K562 (cell line): ENCODE results near the gene SCARF2. TPM values are rescaled to one million over a fixed set of nuclear protein-coding genes. Genes with fewer than 3 reads are reported as not detected.

Experiments
- CBFA2T3 ChIP-seq: fragments of 450-650 bp; IDR thresholded peaks from 2 replicates; pipeline ENCODE4 v1.6.1; 2017
- FOXA3 ChIP-seq, 2 experiments: fragments of 450-650 bp in 1 of 2; sonication (generic) in 1 of 2; formaldehyde crosslinking; IDR thresholded peaks in 1 of 2; conservative IDR thresholded peaks in 1 of 2; 2 replicates each; pipeline versions ENCODE4 v1.4.0 to v1.8.0; 2020 to 2022; ENCODE audit warnings: mild to moderate bottlenecking in 2 of 2, missing genetic modification reagents in 1 of 2
- FOXK1 ChIP-seq: sonication (generic); formaldehyde crosslinking; IDR thresholded peaks from 2 replicates; pipeline ENCODE4 v1.8.0; 2022; ENCODE audit warnings: missing genetic modification reagents, mild to moderate bottlenecking, borderline replicate concordance
- GABPB2 ChIP-seq: fragments of 250-450 bp; sonication (Bioruptor Pico); conservative IDR thresholded peaks from 2 replicates; pipeline ENCODE4 v1.5.1; 2021; ENCODE audit warnings: mild to moderate bottlenecking
- HNRNPLL ChIP-seq: fragments of 200-400 bp; formaldehyde crosslinking; IDR thresholded peaks from 2 replicates; pipeline ENCODE4 v1.6.1; 2017; ENCODE audit warnings: low read length, low read depth, mild to moderate bottlenecking; ENCODE audit not compliant: poor library complexity, severe bottlenecking
- NCOA4 ChIP-seq: fragments of 450-650 bp; IDR thresholded peaks from 2 replicates; pipeline ENCODE4 v1.6.1; 2018; ENCODE audit warnings: mild to moderate bottlenecking; ENCODE audit not compliant: partially characterized antibody
- NCOR1 ChIP-seq: fragments of 450-650 bp; IDR thresholded peaks from 2 replicates; pipeline ENCODE4 v1.6.1; 2016; ENCODE audit warnings: mild to moderate bottlenecking, moderate library complexity
- NFIX ChIP-seq: fragments of 250-450 bp; sonication (Bioruptor Pico); IDR thresholded peaks from 2 replicates; pipeline ENCODE4 v1.4.0; 2020; ENCODE audit warnings: low read depth, mild to moderate bottlenecking, moderate library complexity
- NFXL1 ChIP-seq: fragments of 450-650 bp; formaldehyde crosslinking; IDR thresholded peaks from 2 replicates; pipeline ENCODE4 v1.4.0; 2021; ENCODE audit warnings: mild to moderate bottlenecking
- PHB ChIP-seq: fragments of 250-450 bp; sonication (Bioruptor Pico); IDR thresholded peaks from 2 replicates; pipeline ENCODE4 v1.5.0; 2021
- PHF21A ChIP-seq: fragments of 450-650 bp; IDR thresholded peaks from 2 replicates; pipeline ENCODE4 v1.6.1; 2017; ENCODE audit warnings: low read depth, borderline replicate concordance
- POLR2AphosphoS2 ChIP-seq: IDR thresholded peaks from 2 replicates; pipeline ENCODE4 v1.6.1; 2012; ENCODE audit warnings: low read length, improper control_type of control experiment
- POLR2B ChIP-seq: fragments of 450-650 bp; IDR thresholded peaks from 2 replicates; pipeline ENCODE4 v1.6.1; 2018; ENCODE audit warnings: low read depth; ENCODE audit not compliant: partially characterized antibody
- SREBF1 ChIP-seq: fragments of 150-350 bp; IDR thresholded peaks from 2 replicates; pipeline ENCODE4 v1.6.1; 2014; ENCODE audit warnings: antibody characterized with exemption, low read depth, low read length, borderline replicate concordance
- ZNF12 ChIP-seq: sonication (generic); formaldehyde crosslinking; IDR thresholded peaks from 2 replicates; pipeline ENCODE4 v1.4.0; 2020; ENCODE audit warnings: mild to moderate bottlenecking, missing genetic modification reagents
- polyA plus RNA-seq, 8 experiments: library from polyadenylated mRNA; depleted of rRNA in 4 of 8; stranded (reverse) in 5 of 8; unstranded in 3 of 8; fragments of >200 nt; fragmentation: Nextera tagmentation in 2 of 8; fragmentation: Illumina TruSeq in 1 of 8; extraction: Ambion mirVana in 2 of 8; extraction: Trizol in 1 of 8; gene quantifications; 2 replicates each; pipeline versions ENCODE4 v1.2.1 to v1.2.3, GENCODE V29; 2011 to 2014; ENCODE audit warnings: inconsistent platforms in 1 of 8, missing spikeins in 1 of 8
- total RNA-seq, 7 experiments: library from RNA; depleted of rRNA in 6 of 7; stranded (reverse); fragments of >200 nt in 6 of 7; fragmentation: Illumina TruSeq in 2 of 7; extraction: Trizol in 2 of 7; gene quantifications; 2 replicates each; pipeline versions ENCODE4 v1.2.1 to v1.2.3, GENCODE V29; 2011 to 2021; ENCODE audit warnings: low replicate concordance in 1 of 7
- TF ChIP-seq, protein P1 (sequence below): IDR thresholded peaks from 3 replicates; pipeline ENCODE4 v1.6.1; 2011; ENCODE audit warnings: borderline replicate concordance, mild to moderate bottlenecking; ENCODE audit not compliant: insufficient read length, insufficient read depth
- TF ChIP-seq, protein P2 (sequence below): sonication (generic); formaldehyde crosslinking; IDR thresholded peaks from 2 replicates; pipeline ENCODE4 v1.8.0; 2022; ENCODE audit warnings: missing genetic modification reagents, mild to moderate bottlenecking, moderate library complexity, borderline replicate concordance
- TF ChIP-seq, protein P3 (sequence below): sonication (generic); formaldehyde crosslinking; IDR thresholded peaks from 2 replicates; pipeline ENCODE4 v1.8.1; 2023; ENCODE audit warnings: mild to moderate bottlenecking, missing genetic modification reagents, moderate library complexity
- TF ChIP-seq, protein P4 (sequence below): sonication (generic); formaldehyde crosslinking; IDR thresholded peaks from 2 replicates; pipeline ENCODE4 v1.8.1; 2023; ENCODE audit warnings: mild to moderate bottlenecking, missing genetic modification reagents
- TF ChIP-seq, protein P5 (sequence below), 2 experiments: fragments of 200-800 bp in 1 of 2; sonication (Bioruptor generic) in 1 of 2; sonication (generic) in 1 of 2; formaldehyde crosslinking in 1 of 2; IDR thresholded peaks in 1 of 2; conservative IDR thresholded peaks in 1 of 2; 2 replicates each; pipeline versions ENCODE4 v1.5.0 to v1.6.1; 2016 to 2020; ENCODE audit warnings: missing compliant biosample characterization in 1 of 2, missing genetic modification characterization in 1 of 2, missing genetic modification reagents in 1 of 2

The SCARF2 gene
- total and polyA plus RNA-seq, 9 of the 15 experiments (the other 6 are each of a cell fraction or from before 2014, with no cell fraction given): 0.06 to 0.32 (median 0.21) TPM; not detected in 5

DNA sequence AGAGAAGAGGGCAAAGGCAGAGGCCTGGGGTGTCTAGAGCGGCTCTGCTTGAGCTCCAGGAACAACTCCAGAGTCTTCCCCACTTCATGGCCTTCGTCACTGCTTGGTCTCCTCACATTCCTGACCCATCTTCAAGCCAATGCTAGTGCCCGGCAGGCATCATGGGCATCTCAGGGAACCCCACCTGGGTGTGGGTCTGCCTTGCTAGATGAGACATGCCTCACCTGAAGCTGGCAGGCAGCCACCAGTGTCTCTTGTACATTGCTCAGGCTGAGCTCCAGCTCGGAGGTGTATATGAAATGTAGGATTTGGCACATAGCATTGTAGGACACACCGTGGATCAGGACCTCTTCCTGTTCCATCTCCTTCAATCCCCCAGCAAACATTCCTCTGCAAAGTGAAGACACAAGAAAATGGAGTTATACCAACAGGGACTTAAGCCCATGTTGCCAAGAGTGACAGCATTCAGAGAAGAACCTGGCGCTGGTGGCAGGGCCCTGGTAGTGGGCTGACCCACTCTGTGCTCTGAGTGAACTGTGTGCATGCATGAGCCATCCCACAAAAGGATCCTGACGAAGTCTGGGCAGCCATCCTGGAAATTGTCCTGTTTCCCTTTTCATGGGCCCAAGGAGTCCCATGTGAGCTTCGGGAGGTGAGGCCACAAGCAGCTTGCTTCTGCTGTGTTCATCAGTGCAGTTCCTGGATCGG lies 33.7 kb upstream of the SCARF2 start (continued):
- TF ChIP-seq ZNF12: peak; percentile 40; the same call in 1 of the 2 replicates
- peak; percentile 46 for TF ChIP-seq HNRNPLL
- TF ChIP-seq, protein P1, sequence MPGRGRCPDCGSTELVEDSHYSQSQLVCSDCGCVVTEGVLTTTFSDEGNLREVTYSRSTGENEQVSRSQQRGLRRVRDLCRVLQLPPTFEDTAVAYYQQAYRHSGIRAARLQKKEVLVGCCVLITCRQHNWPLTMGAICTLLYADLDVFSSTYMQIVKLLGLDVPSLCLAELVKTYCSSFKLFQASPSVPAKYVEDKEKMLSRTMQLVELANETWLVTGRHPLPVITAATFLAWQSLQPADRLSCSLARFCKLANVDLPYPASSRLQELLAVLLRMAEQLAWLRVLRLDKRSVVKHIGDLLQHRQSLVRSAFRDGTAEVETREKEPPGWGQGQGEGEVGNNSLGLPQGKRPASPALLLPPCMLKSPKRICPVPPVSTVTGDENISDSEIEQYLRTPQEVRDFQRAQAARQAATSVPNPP: no peak
- peak; percentile 3 for TF ChIP-seq POLR2B
- no peak for TF ChIP-seq NFXL1 (CRISPR knock-in tag)
- no peak for TF ChIP-seq POLR2AphosphoS2
- no peak for TF ChIP-seq FOXK1 (CRISPR knock-in tag)
- no peak for TF ChIP-seq NCOR1
- TF ChIP-seq PHB (CRISPR knock-in tag): 0 out of 2 replicates have a peak, but pooled peaks have one; percentile 78
- TF ChIP-seq, protein P2, sequence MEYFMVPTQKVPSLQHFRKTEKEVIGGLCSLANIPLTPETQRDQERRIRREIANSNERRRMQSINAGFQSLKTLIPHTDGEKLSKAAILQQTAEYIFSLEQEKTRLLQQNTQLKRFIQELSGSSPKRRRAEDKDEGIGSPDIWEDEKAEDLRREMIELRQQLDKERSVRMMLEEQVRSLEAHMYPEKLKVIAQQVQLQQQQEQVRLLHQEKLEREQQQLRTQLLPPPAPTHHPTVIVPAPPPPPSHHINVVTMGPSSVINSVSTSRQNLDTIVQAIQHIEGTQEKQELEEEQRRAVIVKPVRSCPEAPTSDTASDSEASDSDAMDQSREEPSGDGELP (CRISPR knock-in tag): peak; percentile 5; the same call in 1 of the 2 replicates
- TF ChIP-seq NFIX (CRISPR knock-in tag): no peak
- TF ChIP-seq, protein P3, sequence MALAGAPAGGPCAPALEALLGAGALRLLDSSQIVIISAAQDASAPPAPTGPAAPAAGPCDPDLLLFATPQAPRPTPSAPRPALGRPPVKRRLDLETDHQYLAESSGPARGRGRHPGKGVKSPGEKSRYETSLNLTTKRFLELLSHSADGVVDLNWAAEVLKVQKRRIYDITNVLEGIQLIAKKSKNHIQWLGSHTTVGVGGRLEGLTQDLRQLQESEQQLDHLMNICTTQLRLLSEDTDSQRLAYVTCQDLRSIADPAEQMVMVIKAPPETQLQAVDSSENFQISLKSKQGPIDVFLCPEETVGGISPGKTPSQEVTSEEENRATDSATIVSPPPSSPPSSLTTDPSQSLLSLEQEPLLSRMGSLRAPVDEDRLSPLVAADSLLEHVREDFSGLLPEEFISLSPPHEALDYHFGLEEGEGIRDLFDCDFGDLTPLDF (CRISPR knock-in tag): no peak
- TF ChIP-seq, protein P4, sequence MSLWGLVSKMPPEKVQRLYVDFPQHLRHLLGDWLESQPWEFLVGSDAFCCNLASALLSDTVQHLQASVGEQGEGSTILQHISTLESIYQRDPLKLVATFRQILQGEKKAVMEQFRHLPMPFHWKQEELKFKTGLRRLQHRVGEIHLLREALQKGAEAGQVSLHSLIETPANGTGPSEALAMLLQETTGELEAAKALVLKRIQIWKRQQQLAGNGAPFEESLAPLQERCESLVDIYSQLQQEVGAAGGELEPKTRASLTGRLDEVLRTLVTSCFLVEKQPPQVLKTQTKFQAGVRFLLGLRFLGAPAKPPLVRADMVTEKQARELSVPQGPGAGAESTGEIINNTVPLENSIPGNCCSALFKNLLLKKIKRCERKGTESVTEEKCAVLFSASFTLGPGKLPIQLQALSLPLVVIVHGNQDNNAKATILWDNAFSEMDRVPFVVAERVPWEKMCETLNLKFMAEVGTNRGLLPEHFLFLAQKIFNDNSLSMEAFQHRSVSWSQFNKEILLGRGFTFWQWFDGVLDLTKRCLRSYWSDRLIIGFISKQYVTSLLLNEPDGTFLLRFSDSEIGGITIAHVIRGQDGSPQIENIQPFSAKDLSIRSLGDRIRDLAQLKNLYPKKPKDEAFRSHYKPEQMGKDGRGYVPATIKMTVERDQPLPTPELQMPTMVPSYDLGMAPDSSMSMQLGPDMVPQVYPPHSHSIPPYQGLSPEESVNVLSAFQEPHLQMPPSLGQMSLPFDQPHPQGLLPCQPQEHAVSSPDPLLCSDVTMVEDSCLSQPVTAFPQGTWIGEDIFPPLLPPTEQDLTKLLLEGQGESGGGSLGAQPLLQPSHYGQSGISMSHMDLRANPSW: peak; percentile 14; the same call in 1 of the 2 replicates
- TF ChIP-seq, protein P5, sequence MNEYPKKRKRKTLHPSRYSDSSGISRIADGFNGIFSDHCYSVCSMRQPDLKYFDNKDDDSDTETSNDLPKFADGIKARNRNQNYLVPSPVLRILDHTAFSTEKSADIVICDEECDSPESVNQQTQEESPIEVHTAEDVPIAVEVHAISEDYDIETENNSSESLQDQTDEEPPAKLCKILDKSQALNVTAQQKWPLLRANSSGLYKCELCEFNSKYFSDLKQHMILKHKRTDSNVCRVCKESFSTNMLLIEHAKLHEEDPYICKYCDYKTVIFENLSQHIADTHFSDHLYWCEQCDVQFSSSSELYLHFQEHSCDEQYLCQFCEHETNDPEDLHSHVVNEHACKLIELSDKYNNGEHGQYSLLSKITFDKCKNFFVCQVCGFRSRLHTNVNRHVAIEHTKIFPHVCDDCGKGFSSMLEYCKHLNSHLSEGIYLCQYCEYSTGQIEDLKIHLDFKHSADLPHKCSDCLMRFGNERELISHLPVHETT (CRISPR knock-in tag; conservative IDR thresholded peaks at IDR 0.05 in 1 of 2, IDR thresholded peaks at IDR 0.05 in 1 of 2): 0 out of 4 replicates have a peak, but pooled peaks of 1 of the 2 experiments have one; percentile 61
- TF ChIP-seq PHF21A: no peak
- TF ChIP-seq SREBF1: no peak
- TF ChIP-seq FOXA3 (CRISPR knock-in tag; conservative IDR thresholded peaks at IDR 0.05 in 1 of 2, IDR thresholded peaks at IDR 0.05 in 1 of 2): 0 out of 4 replicates have a peak, but pooled peaks of 1 of the 2 experiments have one; percentile 10
- no peak; the same call in 1 of the 2 replicates for TF ChIP-seq GABPB2 (CRISPR knock-in tag)
- no peak for TF ChIP-seq CBFA2T3
- no peak for TF ChIP-seq NCOA4
